ENCODE results near the gene ADARB1. TPM values are rescaled to one million over a fixed set of nuclear protein-coding genes. Genes with fewer than 3 reads are reported as not detected.

Gene ADARB1
- total RNA-seq, 1 donor: 2.1 TPM

GRCh38 chr21:45117314-45117713 is 42.9 kb downstream of the ADARB1 start:
- no peak for TF ChIP-seq CTCF (IDR thresholded peaks at IDR 0.05; ENCODE audit: insufficient read depth, low read length)
- no peak overlapping the region for H3K4me3 ChIP-seq (ENCODE audit: low read depth, low read length)
- DNase-seq (ENCODE audit: low read depth): no peak

DNA sequence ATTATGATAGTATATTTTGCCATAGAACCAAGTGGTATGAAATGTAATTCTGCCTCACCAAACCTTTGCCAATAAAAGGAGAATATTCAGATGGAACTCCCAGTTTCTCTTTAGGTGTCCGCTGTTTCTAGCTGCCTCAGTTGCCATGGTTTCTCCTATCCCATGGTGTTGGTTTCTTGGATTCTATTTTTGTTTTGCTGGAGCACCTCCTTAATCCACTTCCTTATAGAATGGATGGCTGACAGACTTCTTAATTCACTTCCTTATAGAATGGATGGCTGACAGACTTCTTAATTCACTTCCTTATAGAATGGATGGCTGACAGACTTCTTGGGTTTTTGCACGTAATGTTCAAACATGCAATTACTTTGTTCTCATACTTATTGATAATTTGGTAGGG is 43.7 kb downstream of the ADARB1 start:
- DNase-seq (ENCODE audit: low read depth): no peak
- TF ChIP-seq CTCF (IDR thresholded peaks at IDR 0.05; ENCODE audit: insufficient read depth, low read length): no peak
- no peak overlapping the region for H3K4me3 ChIP-seq (ENCODE audit: low read depth, low read length)

DNA sequence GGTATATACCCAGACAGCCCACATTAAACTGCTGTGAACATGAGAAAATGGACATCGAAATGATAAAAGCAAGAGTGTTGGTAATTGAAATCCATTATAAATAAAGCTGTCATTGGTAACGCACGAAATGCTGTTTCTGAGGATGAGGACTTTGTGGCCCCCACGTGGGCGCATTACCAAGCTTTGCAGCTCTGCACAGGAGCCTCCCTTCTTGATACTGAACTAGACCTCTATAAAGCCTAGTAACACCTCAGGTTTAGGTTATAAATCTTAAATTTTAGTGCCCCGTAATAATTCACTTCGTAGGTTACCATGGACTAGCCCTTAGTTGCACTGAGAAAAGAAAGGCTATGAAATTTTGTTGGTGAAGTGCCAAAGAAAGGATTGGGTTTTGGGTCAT is 45.4 kb downstream of the ADARB1 start:
- H3K4me3 ChIP-seq (ENCODE audit: low read depth, low read length): no peak overlapping the region
- no peak for TF ChIP-seq CTCF (IDR thresholded peaks at IDR 0.05; ENCODE audit: insufficient read depth, low read length)
- DNase-seq (ENCODE audit: low read depth): no peak

DNA sequence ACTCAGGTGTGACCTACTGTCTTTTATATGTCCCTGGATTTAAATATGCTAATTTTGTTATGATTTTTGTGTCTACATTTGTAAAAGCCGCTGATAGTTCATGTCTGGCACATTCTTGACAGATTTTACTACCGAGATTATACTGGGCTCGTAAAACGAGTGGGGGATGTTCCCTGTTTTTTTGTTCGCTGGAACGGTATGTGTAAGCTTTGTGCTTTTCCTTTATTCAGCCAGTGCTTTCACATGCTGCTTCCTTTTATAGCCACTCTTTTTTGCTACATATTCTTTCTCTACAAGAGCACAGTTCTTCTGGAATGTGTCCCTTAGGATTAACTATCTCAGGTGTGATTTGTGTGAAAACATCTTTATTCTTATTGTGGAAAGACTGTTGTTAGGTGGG is 46.6 kb downstream of the ADARB1 start:
- no peak for TF ChIP-seq CTCF (IDR thresholded peaks at IDR 0.05; ENCODE audit: insufficient read depth, low read length)
- DNase-seq (ENCODE audit: low read depth): no peak
- no peak overlapping the region for H3K4me3 ChIP-seq (ENCODE audit: low read depth, low read length)

DNA sequence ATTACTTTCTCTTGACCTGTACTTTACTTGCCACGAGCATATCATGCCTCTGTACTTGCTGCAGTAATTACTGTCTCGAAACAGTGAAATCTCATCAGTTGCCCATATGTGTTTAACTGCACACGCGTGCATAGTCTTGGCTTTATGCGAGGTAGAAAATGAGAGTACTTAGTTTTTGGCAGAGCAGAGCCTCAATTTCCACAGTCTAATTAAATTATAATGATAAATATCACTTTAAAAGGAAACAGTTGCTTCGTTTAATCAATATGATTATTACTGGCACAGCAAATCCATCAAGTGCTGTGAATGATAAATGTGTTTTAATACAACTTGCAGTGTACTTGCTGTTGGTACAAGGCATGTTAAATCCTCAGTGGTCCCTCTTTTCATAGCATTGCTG is 47.6 kb downstream of the ADARB1 start:
- no peak for TF ChIP-seq CTCF (IDR thresholded peaks at IDR 0.05; ENCODE audit: insufficient read depth, low read length)
- no peak for DNase-seq (ENCODE audit: low read depth)
- no peak overlapping the region for H3K4me3 ChIP-seq (ENCODE audit: low read depth, low read length)

DNA sequence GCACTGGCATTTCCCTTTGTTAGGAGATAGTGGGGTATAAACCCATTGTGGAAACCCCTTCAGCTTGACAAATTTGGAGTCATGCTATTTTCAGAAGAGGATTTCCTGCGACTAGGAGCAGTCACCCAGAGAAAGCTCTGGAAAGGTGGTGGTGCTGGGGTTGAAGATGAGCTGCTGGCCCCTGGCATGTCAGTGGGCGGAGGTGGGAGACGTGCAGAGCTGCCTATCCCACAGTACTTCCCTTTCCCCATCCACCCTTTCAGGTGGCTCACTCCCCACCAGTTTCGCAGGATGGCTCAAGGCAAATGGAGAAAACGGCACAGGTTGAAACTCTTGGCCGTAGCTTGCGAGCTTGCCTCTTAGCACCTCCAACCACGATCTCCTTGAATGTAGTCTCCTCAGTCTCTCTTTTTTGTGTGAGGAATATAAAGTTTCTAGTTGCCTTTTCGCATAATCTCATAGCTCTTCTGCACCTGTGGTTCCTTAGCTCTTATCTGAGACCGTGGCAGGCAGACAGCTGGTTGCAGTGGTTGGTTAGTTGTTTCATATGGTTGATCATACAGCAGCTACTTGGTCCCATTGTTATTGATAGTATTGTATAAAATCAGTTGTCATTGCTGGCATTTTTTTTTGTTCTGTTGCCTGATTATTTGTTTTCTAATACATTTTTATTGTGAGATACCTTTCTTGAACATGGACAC is 48.2 kb downstream of the ADARB1 start:
- no peak for DNase-seq (ENCODE audit: low read depth)
- no peak overlapping the region for H3K4me3 ChIP-seq (ENCODE audit: low read depth, low read length)
- no peak for TF ChIP-seq CTCF (IDR thresholded peaks at IDR 0.05; ENCODE audit: insufficient read depth, low read length)

GRCh38 chr21:45123440-45123839 is 49.1 kb downstream of the ADARB1 start:
- no peak overlapping the region for H3K4me3 ChIP-seq (ENCODE audit: low read depth, low read length)
- no peak for DNase-seq (ENCODE audit: low read depth)
- TF ChIP-seq CTCF (IDR thresholded peaks at IDR 0.05; ENCODE audit: insufficient read depth, low read length): no peak
